DMS 273 treated with DMSO at 0.1 percent for 48 hours (cell line): ENCODE data around the gene BRINP1.
A peak's percentile ranks its signal among the peaks of the same experiment; 100 is the strongest.
"Not testable (repeated sequence)": the region's sequence is repeated elsewhere in the genome, so short reads cannot be mapped to it uniquely, and the experiment has no call there.

Experiments
- DNase-seq: peaks from one replicate; lab custom pipeline; 2025; lab: John Stamatoyannopoulos, UW

The BRINP1 gene

GRCh38 chr9:119197893-119198607 is 171.2 kb downstream of the BRINP1 start:
- no peak for DNase-seq

- DNase-seq, result no peak
Observed at GRCh38 chr9:119195521-119195920, 173.7 kb downstream of the BRINP1 start.

GRCh38 chr9:119185298-119185697 is 183.9 kb downstream of the BRINP1 start:
- no peak for DNase-seq

GRCh38 chr9:119184265-119184936 is 184.8 kb downstream of the BRINP1 start:
- no peak for DNase-seq

GRCh38 chr9:119181561-119181960 is 187.7 kb downstream of the BRINP1 start:
- DNase-seq, result no peak

GRCh38 chr9:119180897-119181296 is 188.3 kb downstream of the BRINP1 start:
- DNase-seq, result no peak

- DNase-seq, result no peak
Observed at GRCh38 chr9:119179701-119180100, 189.5 kb downstream of the BRINP1 start.

- DNase-seq, result no peak
Observed at GRCh38 chr9:119177196-119177595, 192.0 kb downstream of the BRINP1 start.

GRCh38 chr9:119175581-119175980 is 193.7 kb downstream of the BRINP1 start:
- DNase-seq, result no peak

GRCh38 chr9:119169222-119169621 is 200.0 kb downstream of the BRINP1 start:
- DNase-seq, result not testable (repeated sequence)

- no peak for DNase-seq
Observed at GRCh38 chr9:119167876-119168275, 201.4 kb downstream of the BRINP1 start.

- no peak for DNase-seq
Observed at GRCh38 chr9:119167267-119167666, 202.0 kb downstream of the BRINP1 start.

GRCh38 chr9:119166096-119166495 is 203.1 kb downstream of the BRINP1 start:
- no peak for DNase-seq

GRCh38 chr9:119165131-119165530 is 204.1 kb downstream of the BRINP1 start:
- no peak for DNase-seq

- DNase-seq, result no peak
Observed at GRCh38 chr9:119164716-119165115, 204.5 kb downstream of the BRINP1 start.

- no peak for DNase-seq
Observed at GRCh38 chr9:119160551-119160950, 208.7 kb downstream of the BRINP1 start.

GRCh38 chr9:119159386-119159785 is 209.8 kb downstream of the BRINP1 start:
- DNase-seq, result no peak

GRCh38 chr9:119157196-119157595 is 212.0 kb downstream of the BRINP1 start:
- no peak for DNase-seq

GRCh38 chr9:119156354-119156753 is 212.9 kb downstream of the BRINP1 start:
- DNase-seq, result no peak

- no peak for DNase-seq
Observed at GRCh38 chr9:119154527-119154926, 214.7 kb downstream of the BRINP1 start.

GRCh38 chr9:119153402-119153801 is 215.8 kb downstream of the BRINP1 start:
- DNase-seq, result no peak

GRCh38 chr9:119148855-119149254 is 220.4 kb downstream of the BRINP1 start:
- no peak for DNase-seq

- DNase-seq, result no peak
Observed at GRCh38 chr9:119137479-119137878, 231.8 kb downstream of the BRINP1 start.

- DNase-seq, result peak; percentile 88
Observed at GRCh38 chr9:119126040-119126439, 243.2 kb downstream of the BRINP1 start.
